GM21717 (cell line): ENCODE measurements around the gene RTP5.
"Not testable (repeated sequence)": the region's sequence is repeated elsewhere in the genome, so short reads cannot be mapped to it uniquely, and the experiment has no call there.

Source experiments
- ATAC-seq: cut with Tn5 transposase; IDR thresholded peaks from one replicate; pipeline ENCODE4 v1.9.1; 2021; ENCODE audit warnings: mild to moderate bottlenecking, moderate library complexity; ENCODE audit not compliant: unreplicated experiment

RTP5 gene

GRCh38 chr2:241869087-241869961, at the start of gene RTP5:
RTP5 (plus strand) TSS chr2:241869729; CDS start chr2:241869757, 28 bp downstream.
- no peak for ATAC-seq

DNA sequence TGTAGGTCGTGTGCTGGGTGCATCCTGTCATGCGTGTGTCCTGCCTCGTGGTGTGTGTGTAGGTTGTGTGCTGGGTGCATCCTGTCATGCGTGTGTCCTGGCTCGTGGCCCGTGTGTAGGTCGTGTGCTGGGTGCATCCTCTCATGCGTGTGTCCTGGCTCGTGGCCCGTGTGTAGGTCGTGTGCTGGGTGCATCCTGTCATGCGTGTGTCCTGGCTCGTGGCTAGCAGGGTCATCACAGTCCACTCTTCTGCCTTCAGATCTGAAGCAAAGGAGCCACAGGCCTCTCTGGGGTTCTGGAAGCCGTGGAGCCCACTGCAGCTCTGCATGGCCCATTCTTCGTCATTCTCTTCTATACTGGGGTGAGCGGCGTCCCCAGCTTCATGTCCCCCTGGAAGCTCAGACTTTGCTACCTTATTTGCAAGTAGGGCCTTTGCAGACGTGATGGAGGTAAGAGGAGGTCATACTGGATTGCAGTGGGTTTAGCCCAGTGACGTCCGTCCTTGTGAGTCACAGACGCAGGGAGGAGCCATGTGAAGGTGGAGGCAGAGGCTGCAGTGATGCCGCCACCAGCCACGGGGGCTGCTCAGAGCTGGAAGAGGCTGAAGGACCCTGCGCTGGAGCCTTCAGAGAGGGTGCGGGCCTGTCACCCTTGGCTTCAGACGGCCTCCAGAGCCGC, 49.4 kb upstream of the RTP5 start:
- not testable (repeated sequence) for ATAC-seq

GRCh38 chr2:241820625-241821384, 48.7 kb upstream of the RTP5 start:
- ATAC-seq: no peak

GRCh38 chr2:241821460-241822263, 47.9 kb upstream of the RTP5 start:
- ATAC-seq: no peak

DNA sequence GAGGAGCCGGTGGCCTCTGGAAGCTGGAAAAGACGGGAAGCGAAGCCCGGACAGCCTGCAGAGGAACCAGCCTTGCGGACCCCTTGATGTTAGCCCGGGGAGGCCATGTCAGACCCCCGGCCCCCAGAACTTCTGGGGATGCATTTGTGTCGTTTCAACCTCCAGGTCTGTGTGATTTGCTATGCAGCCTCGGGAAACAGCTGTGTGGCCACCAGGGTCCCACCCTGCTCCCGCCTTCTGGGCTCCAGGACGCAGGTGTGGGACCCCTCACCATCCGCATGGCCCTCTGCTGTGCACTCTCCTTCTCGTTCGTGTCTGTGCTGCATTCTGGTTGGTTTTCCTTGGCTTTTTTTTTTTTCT, 47.3 kb upstream of the RTP5 start:
- ATAC-seq: no peak

DNA sequence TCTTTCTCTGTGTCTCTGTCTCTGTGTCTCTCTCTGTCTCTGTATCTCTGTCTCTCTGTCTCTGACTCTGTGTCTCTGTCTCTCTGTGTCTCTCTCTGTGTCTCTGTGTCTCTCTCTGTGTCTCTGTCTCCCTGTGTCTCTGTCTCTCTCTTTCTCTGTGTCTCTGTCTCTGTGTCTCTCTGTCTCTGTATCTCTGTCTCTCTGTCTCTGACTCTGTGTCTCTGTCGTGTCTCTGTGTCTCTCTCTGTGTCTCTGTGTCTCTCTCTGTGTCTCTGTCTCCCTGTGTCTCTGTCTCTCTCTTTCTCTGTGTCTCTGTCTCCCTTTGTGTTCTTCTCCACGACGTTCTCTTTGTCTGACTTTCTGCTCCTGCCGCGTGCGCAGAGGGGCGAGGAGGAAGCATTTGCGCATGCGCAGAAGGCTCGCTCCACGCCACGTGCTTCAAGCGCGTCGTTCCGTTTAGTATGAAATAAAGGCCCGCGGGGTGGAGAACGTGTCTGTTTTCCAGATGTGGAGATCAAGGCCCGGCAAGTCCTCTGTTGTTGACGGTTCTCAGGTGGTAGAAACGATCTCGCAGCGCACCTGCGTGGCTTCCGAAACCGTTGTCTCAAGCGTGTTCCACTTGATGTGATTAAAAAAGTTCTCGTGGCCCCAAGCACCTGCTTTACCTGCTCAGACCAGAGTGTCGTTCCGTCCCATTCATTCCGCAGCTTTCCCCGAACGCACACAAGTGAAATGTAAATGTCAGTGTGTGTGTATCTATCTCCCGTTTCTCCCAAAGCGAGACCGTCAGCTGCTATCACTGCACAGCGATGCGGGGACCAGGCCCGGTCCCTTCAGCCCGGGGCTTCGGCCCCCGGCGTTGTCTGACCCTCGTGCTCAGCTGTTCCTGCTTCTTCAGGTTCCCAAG, 45.7 kb upstream of the RTP5 start:
- not testable (repeated sequence) for ATAC-seq

DNA sequence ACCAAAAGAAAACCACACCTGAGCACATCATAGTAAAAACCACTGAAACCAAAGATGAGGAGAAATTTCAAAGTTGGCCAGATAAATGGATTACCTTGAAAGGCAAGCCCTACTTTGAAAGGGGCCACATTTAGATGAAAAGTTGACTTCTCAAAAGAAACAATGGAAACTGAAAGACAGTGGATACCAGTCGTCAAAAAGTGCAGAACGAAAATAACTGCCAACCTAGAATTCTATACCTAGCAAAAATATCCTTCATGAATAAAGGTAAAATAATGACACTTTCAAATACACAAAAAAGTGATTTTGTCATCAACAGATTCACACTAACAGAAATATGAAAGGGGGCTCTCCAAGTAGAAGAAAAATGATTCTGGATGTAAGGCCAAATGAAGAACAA, 42.1 kb upstream of the RTP5 start:
- no peak for ATAC-seq

DNA sequence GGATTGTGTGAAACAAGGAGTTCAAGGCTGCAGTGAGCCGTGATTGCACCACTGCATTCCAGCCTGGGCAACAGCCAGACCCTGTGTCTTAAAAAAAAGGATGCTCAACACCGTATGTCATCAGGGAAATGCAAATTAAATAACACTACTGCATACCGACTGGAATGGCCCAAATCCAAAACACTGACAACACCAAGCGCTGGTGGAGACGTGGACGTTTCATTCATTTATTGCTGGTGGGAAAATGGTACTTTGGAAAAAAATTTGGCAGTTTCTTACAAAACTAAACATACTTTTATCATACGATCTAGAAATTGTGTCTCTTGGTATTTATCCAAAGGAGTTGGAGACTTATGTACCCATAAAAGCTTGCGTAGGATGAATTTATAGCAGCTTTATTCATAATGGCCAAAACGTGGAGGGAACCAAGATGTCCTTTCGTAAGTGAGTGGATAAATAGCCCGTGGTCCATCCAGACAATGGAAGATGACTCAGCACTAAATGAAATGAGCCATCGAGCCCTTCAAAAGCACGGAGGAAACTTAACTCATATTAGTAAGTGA, 36.3 kb upstream of the RTP5 start:
- no peak for ATAC-seq

- ATAC-seq: not testable (repeated sequence)
Observed at GRCh38 chr2:241833756-241834526, 35.6 kb upstream of the RTP5 start.

DNA sequence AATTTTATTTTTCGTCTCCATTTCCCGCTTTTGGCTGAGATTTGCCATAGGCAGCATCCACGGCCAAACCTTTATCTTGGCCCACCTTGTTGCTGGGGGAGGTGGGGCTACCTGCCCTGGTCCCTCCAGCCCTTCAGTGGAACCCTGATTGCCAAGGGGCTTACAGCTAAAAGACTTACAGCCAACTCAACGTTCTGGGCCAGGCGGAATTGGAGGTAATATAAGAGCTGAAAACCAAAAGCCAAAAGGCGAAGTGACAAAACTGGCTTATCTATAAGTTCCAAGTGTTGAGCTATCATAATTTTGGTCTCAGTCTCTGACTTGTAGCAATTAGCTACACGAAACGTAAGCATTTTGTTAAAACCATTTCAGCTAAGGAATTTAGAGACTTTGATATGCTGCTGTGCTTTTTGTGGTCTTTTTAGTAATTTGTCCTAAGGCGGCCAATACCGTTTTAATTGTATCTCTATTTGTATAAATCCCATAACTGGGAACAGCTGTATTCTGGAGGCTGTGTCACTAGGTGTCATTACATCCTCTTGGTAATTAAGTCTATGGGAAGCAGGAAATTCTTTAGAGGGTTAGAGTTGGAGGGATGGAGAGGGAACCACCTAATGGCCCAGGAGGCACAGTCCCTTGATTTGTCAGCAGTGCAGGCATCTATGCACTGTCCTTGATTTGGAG, 34.9 kb upstream of the RTP5 start:
- ATAC-seq: no peak

DNA sequence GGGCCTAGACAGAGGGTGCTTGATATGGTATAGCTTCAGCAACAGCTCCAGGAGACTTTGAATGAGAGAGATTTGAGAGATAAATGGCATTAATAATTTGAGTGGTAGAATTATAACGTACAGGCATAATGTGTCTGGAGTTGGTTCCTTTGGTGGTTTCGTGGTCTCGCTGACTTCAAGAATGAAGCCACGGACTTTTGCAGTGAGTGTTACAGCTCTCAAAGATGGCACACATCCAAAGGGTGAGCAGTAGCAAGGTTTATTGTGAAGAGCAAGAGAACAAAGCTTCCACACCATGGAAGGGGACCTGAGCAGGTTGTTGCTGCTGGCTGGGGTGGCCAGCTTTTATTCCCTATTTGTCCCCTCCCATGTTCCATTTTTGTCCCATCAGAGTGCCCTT, 33.9 kb upstream of the RTP5 start:
- no peak for ATAC-seq

DNA sequence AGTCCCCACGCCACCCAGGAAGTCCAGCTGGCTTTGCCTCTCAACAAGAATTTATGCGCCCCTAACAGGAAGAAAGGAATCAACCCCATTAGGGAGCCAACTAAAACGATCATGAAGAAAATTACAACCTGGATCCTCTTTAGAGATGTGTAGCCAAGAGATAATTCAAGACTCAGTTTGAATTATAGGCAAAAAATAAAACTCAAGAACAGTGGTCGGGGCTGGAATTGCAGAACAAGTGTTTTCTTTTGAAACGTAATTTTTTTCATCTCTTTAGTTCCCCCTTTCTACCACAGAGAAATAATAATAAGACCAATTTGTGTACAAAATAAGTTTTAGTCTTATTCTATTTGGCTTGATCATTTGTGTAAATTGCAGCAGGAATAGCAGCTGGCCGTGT, 33.2 kb upstream of the RTP5 start:
- ATAC-seq: no peak

DNA sequence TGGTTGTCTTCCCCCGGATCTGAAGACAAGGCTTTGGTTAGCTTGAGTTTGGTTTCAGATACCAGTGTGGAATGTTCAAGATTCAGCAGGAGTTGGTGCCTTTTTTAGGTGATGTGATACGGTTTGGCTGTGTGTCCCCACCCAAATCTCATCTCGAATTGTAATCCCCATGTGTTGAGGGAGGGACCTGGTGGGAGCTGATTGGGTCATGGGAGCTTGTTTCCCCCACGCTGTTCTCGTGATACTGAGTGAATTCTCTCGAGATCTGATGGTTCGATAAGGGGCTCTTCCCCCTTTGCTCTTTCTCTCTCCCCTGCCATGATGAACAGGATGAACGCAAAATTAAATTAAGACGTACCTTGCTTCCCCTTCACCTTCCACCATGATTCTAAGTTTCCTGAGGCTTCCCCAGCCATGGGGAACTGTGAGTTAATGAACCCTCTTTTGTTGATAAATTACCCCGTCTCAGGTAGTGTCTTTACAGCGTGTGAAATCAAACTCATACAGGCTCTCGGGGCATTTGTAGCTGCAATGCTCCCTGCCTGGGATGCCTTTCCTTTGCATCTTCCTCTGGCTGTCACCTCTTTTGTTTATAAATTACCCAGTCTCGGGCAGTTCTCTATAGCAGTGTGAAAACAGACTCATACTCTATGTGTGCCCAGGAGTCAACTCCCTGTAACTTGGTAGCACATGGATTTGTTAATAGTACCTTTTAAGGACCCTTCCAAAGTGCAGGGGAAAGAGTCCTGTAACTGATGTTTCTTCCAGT, 32.1 kb upstream of the RTP5 start:
- no peak for ATAC-seq

GRCh38 chr2:241841181-241842066, 28.1 kb upstream of the RTP5 start:
- no peak for ATAC-seq

GRCh38 chr2:241842067-241842415, 27.5 kb upstream of the RTP5 start:
- ATAC-seq: no peak

DNA sequence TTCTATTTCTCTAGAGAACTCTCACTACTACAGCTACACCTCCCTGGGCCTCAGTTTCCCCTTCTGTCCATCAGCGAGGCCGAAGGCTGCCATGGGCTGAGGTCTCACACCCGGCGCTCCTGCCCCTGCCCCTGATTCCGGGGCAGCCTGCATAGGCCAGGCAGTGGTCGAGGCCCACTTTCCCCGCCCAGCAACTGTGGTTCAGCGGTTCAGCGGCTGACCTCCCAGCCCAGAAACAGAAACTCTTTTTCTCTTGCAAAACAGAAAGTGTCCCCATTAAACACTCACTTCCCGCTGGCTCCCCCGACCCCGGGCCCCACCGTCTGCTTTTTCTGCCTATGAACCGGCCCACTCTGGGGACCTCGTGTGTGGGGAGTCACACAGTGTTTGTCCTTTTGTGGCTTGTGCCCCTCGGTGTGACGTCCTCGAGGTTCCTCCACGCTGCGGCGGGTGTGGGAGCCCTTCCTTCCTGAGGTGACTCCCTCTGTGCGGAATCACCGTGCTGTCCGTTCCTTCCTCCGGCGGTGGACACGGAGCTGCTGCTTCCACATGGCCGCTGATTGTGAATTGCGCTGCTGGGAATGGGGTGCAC, 26.8 kb upstream of the RTP5 start:
- no peak for ATAC-seq
